NB4 (cell line): ENCODE results near the gene CCDC92.

Source experiments
- DNase-seq: peaks from one replicate; pipeline ENCODE4 v3.0.0; 2010; ENCODE audit warnings: low read depth
- H3K4me3 ChIP-seq: one replicate; pipeline ENCODE4 v1.5.1; 2011; ENCODE audit warnings: mild to moderate bottlenecking, low read depth, low read length, moderate library complexity
- CTCF ChIP-seq: IDR thresholded peaks from one replicate; pipeline ENCODE4 v1.5.1; 2012; ENCODE audit warnings: low read depth, low read length
- MAX ChIP-seq: IDR thresholded peaks from 2 replicates; pipeline ENCODE4 v1.6.1; 2011; ENCODE audit warnings: low read depth, low read length
- MYC ChIP-seq: IDR thresholded peaks from 2 replicates; pipeline ENCODE4 v1.6.1; 2011; ENCODE audit warnings: low read depth, low read length
- POLR2A ChIP-seq: IDR thresholded peaks from 2 replicates; pipeline ENCODE4 v1.6.1; 2011; ENCODE audit warnings: mild to moderate bottlenecking; ENCODE audit not compliant: insufficient read length; ENCODE audit errors: extremely low read depth

The CCDC92 gene

DNA sequence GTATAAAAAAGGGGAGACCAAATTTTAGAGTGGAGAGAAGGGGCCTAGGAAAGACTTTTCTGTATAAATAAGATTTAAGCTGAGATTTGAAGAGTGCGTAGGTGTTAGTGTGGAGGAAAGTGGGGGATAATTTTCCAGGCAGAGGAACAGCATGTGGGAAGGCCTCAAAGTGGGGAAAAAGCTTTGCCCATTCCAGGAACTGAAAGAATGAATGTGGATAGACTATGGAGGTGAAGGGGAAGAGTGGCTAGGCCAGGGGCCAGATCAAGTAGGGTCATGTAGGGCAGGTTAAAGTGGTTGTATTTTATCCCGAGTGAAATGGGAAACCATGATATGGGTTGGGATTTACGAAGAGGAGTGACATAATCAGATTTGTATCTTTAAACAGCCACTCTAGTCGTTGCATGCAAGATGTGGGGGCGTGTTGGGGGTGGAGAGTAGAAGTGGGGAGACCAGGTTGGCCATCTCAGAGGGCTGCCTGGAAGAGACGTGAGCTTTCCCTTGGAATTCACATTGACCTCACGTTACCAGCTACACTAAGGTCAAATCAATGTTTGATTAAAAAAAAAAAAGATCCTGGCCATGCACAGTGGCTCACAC lies 3.7 kb upstream of the CCDC92 start:
- no peak for DNase-seq
- TF ChIP-seq MYC (no peak), CTCF (no peak), MAX (no peak), POLR2A (no peak)
- H3K4me3 ChIP-seq: no peak overlapping the region

GRCh38 chr12:123973552-123974341 lies 1.1 kb upstream of the CCDC92 start:
- H3K4me3 ChIP-seq: peak overlapping the region; percentile 70
- no peak for TF ChIP-seq POLR2A
- no peak for TF ChIP-seq CTCF
- TF ChIP-seq MYC: no peak
- peak; percentile 53 for DNase-seq

DNA sequence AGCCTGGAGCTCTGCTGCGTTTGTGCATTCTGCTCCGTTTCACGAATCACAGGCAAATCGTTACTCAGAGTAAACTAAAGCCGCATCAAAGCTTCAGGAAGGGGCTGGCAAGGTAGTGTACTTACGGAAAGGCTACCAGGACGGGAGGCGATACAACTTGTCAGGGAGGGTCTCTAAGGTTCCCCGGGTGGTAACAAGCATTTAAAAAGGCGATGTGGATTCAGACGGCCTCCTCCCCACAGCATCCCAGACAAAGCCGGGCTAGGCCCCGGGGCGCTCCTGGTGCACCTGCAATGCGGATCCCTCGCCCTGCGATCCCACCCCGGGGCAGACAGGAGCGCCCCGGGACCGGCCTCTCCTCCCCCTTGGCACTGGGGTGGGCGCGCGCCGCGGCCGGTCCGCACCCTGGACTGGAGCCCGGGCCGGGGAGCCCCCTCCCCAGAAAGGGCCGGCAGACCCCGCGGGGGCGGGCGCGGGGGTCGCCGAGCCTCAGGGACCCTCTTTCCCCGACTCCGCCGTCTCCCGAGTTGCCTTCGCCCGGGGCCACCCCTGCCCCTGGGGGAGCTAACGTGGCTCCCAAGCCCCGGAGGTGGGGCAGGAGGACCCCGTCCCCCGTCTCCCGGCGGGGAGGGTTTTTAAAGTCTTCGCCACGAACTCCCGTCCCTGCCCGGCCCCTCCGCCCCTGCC lies 718 bp downstream of the CCDC92 start:
- TF ChIP-seq MYC: no peak
- TF ChIP-seq CTCF: no peak
- no peak for TF ChIP-seq MAX
- no peak for TF ChIP-seq POLR2A
- DNase-seq: peak; percentile 67
- peak overlapping the region; percentile 64 for H3K4me3 ChIP-seq

DNA sequence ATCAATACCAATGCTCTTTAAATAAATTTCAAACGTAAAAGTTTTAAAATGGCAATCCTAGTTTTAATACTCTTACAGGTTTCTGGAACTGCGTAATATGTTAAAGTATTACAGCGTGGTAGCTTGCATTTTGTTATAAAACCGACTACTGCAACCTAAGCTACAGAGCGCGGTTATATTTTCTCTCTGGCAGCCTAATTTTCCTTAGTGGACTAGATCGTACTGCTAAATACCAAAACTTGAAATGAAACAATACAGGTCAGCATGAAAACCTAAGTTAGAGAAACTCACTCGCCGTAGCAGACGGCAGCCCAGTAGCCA lies 1.2 kb downstream of the CCDC92 start:
- DNase-seq: no peak
- TF ChIP-seq POLR2A (no peak), MAX (no peak), MYC (no peak), CTCF (no peak)
- H3K4me3 ChIP-seq: peak overlapping the region; percentile 64

GRCh38 chr12:123967121-123967586 lies 5.5 kb downstream of the CCDC92 start:
- no peak overlapping the region for H3K4me3 ChIP-seq
- TF ChIP-seq MAX (no peak), POLR2A (no peak), CTCF (no peak), MYC (no peak)
- DNase-seq: no peak
